SK-N-MC (cell line): Measurements from ENCODE around the gene JAZF1.

Source experiments
- DNase-seq: peaks from one replicate; pipeline ENCODE4 v3.0.0-alpha.2; 2011; ENCODE audit warnings: low read depth, low spot score
- H3K27ac ChIP-seq: fragments of 200-600 bp; sonication (generic); 2 replicates; pipeline ENCODE4 v1.5.1; 2016; ENCODE audit warnings: mixed run types
- H3K36me3 ChIP-seq: fragments of 200-600 bp; sonication (generic); 2 replicates; pipeline ENCODE4 v1.6.1; 2017; ENCODE audit warnings: antibody characterized with exemption, low read length, mixed read lengths; ENCODE audit not compliant: insufficient read depth
- H3K4me3 ChIP-seq: fragments of 200-600 bp; sonication (generic); 2 replicates; pipeline ENCODE4 v1.5.1; 2016
- H3K9ac ChIP-seq: fragments of 200-600 bp; sonication (generic); 2 replicates; pipeline ENCODE4 v1.8.0; 2017; ENCODE audit warnings: mixed run types, mixed read lengths; ENCODE audit not compliant: insufficient read length
- H3K9me3 ChIP-seq: fragments of 200-600 bp; sonication (generic); 2 replicates; pipeline ENCODE4 v1.6.1; 2017; ENCODE audit warnings: low read depth, mild to moderate bottlenecking, antibody characterized with exemption, low read length, moderate library complexity, mixed read lengths
- EZH2 ChIP-seq: fragments of 200-600 bp; sonication (generic); IDR thresholded peaks from one replicate; pipeline ENCODE4 v1.6.1; 2017; ENCODE audit warnings: antibody characterized with exemption
- FOXP2 ChIP-seq: optimal IDR thresholded peaks from 2 replicates; pipeline ENCODE3; 2011; ENCODE audit warnings: mild to moderate bottlenecking, moderate library complexity; ENCODE audit not compliant: insufficient read depth; ENCODE audit errors: extremely low read length, control extremely low read depth
- POLR2AphosphoS5 ChIP-seq: IDR thresholded peaks from 2 replicates; pipeline ENCODE4 v1.6.1; 2012; ENCODE audit warnings: mild to moderate bottlenecking, low read depth, low read length, borderline replicate concordance

JAZF1 gene

GRCh38 chr7:28180364-28181147, at the start of gene JAZF1:
Gene JAZF1 (minus strand): TSS chr7:28180795.
- no peaks in the 10 kb centered on the region for H3K9me3 ChIP-seq
- H3K27ac ChIP-seq = peak within 1 kb of the TSS; percentile 50; the same call in 1 of the 2 replicates
- TF ChIP-seq EZH2 (no peak), FOXP2 (no peak), POLR2AphosphoS5 (no peak)
- peak within 1 kb of the TSS; percentile 81 for H3K4me3 ChIP-seq
- no peak within 1 kb of the TSS for H3K9ac ChIP-seq
- DNase-seq = no peak
- H3K36me3 ChIP-seq = no peaks in the 10 kb centered on the region

GRCh38 chr7:28230261-28230660, 49.7 kb upstream of the JAZF1 start:
- no peak for DNase-seq
- TF ChIP-seq FOXP2 = no peak
- TF ChIP-seq EZH2 = no peak
- TF ChIP-seq POLR2AphosphoS5 = no peak
- Histone ChIP-seq H3K9ac (no peak overlapping the region), H3K27ac (no peak overlapping the region), H3K4me3 (no peak overlapping the region), H3K36me3 (no peaks in the 10 kb centered on the region), H3K9me3 (no peaks in the 10 kb centered on the region)

GRCh38 chr7:28228396-28228795, 47.8 kb upstream of the JAZF1 start:
- Histone ChIP-seq H3K36me3 (no peaks in the 10 kb centered on the region), H3K27ac (no peak overlapping the region), H3K9ac (no peak overlapping the region), H3K9me3 (no peaks in the 10 kb centered on the region), H3K4me3 (no peak overlapping the region)
- TF ChIP-seq FOXP2 (no peak), POLR2AphosphoS5 (no peak), EZH2 (no peak)
- DNase-seq = no peak

- Histone ChIP-seq H3K27ac (no peak overlapping the region), H3K4me3 (no peak overlapping the region), H3K9ac (no peak overlapping the region), H3K9me3 (no peaks in the 10 kb centered on the region), H3K36me3 (no peaks in the 10 kb centered on the region)
- no peak for DNase-seq
- TF ChIP-seq FOXP2 = no peak
- no peak for TF ChIP-seq EZH2
- TF ChIP-seq POLR2AphosphoS5 = no peak
These were observed 45.4 kb upstream of the JAZF1 start for GRCh38 chr7:28226003-28226402.

- no peak for TF ChIP-seq POLR2AphosphoS5
- no peak for TF ChIP-seq FOXP2
- no peak for TF ChIP-seq EZH2
- Histone ChIP-seq H3K27ac (no peak overlapping the region), H3K9ac (no peak overlapping the region), H3K36me3 (no peaks in the 10 kb centered on the region), H3K4me3 (no peak overlapping the region), H3K9me3 (no peaks in the 10 kb centered on the region)
- no peak for DNase-seq
These were observed 45.0 kb upstream of the JAZF1 start for GRCh38 chr7:28225576-28225975.

- TF ChIP-seq EZH2 (no peak), FOXP2 (no peak), POLR2AphosphoS5 (no peak)
- H3K9ac ChIP-seq = no peak overlapping the region
- H3K4me3 ChIP-seq = no peak overlapping the region
- DNase-seq = no peak
- no peaks in the 10 kb centered on the region for H3K36me3 ChIP-seq
- no peaks in the 10 kb centered on the region for H3K9me3 ChIP-seq
- H3K27ac ChIP-seq = no peak overlapping the region
These were observed 44.1 kb upstream of the JAZF1 start for GRCh38 chr7:28224675-28225074.

GRCh38 chr7:28224172-28224571, 43.6 kb upstream of the JAZF1 start:
- no peaks in the 10 kb centered on the region for H3K36me3 ChIP-seq
- no peak overlapping the region for H3K9ac ChIP-seq
- no peaks in the 10 kb centered on the region for H3K9me3 ChIP-seq
- TF ChIP-seq POLR2AphosphoS5 (no peak), FOXP2 (no peak), EZH2 (no peak)
- DNase-seq = no peak
- H3K4me3 ChIP-seq = no peak overlapping the region
- H3K27ac ChIP-seq = no peak overlapping the region

- no peak for TF ChIP-seq POLR2AphosphoS5
- no peak for TF ChIP-seq FOXP2
- TF ChIP-seq EZH2 = no peak
- no peak for DNase-seq
- H3K27ac ChIP-seq = no peak overlapping the region
- H3K9ac ChIP-seq = no peak overlapping the region
- H3K36me3 ChIP-seq = no peaks in the 10 kb centered on the region
- no peak overlapping the region for H3K4me3 ChIP-seq
- H3K9me3 ChIP-seq = no peaks in the 10 kb centered on the region
These were observed 42.0 kb upstream of the JAZF1 start for GRCh38 chr7:28222636-28223035.

GRCh38 chr7:28219793-28220192, 39.2 kb upstream of the JAZF1 start:
- H3K36me3 ChIP-seq = no peaks in the 10 kb centered on the region
- no peak for DNase-seq
- no peaks in the 10 kb centered on the region for H3K9me3 ChIP-seq
- TF ChIP-seq EZH2 (no peak), FOXP2 (no peak), POLR2AphosphoS5 (no peak)
- no peak overlapping the region for H3K9ac ChIP-seq
- no peak overlapping the region for H3K4me3 ChIP-seq
- no peak overlapping the region for H3K27ac ChIP-seq
